ENCODE data around the gene LTB4R2. TPM values are rescaled to one million over a fixed set of nuclear protein-coding genes. Genes with fewer than 3 reads are reported as not detected.

The LTB4R2 gene
- total and polyA plus RNA-seq, 2 donors (not counting 3 experiments of a cell fraction or from before 2014, with no cell fraction given), result 5.5 to 13.1 TPM

DNA sequence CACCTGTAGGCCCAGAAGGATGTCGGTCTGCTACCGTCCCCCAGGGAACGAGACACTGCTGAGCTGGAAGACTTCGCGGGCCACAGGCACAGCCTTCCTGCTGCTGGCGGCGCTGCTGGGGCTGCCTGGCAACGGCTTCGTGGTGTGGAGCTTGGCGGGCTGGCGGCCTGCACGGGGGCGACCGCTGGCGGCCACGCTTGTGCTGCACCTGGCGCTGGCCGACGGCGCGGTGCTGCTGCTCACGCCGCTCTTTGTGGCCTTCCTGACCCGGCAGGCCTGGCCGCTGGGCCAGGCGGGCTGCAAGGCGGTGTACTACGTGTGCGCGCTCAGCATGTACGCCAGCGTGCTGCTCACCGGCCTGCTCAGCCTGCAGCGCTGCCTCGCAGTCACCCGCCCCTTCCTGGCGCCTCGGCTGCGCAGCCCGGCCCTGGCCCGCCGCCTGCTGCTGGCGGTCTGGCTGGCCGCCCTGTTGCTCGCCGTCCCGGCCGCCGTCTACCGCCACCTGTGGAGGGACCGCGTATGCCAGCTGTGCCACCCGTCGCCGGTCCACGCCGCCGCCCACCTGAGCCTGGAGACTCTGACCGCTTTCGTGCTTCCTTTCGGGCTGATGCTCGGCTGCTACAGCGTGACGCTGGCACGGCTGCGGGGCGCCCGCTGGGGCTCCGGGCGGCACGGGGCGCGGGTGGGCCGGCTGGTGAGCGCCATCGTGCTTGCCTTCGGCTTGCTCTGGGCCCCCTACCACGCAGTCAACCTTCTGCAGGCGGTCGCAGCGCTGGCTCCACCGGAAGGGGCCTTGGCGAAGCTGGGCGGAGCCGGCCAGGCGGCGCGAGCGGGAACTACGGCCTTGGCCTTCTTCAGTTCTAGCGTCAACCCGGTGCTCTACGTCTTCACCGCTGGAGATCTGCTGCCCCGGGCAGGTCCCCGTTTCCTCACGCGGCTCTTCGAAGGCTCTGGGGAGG is 985 bp downstream of the LTB4R2 start, which contains the start of gene LTB4R:
Gene LTB4R (plus strand): TSS at position 857 of the 959 bp plus-strand sequence. CDS start 4,150 bp downstream, outside the sequence.
- Histone ChIP-seq H2AFZ (ENCODE audit: low read depth, low read length) (peak within 1 kb of the TSS; percentile 25), H3K4me1 (ENCODE audit: control insufficient read depth, extremely low read depth, insufficient read depth, low read length) (peaks cover 60% of the 10 kb centered on the region), H3K36me3 (ENCODE audit: control insufficient read depth in 2 of 2, extremely low read depth in 1 of 2, insufficient read depth in 2 of 2, low read length in 2 of 2) (peaks cover 0 to 8% of the 10 kb centered on the region in 2 experiments), H3K79me2 (ENCODE audit: control insufficient read depth, insufficient read depth, low read length) (no peaks in the 10 kb centered on the region), H3K9me3 (replicated peaks; ENCODE audit: control insufficient read depth, insufficient read depth, low read length) (no peaks in the 10 kb centered on the region), H3K4me2 (ENCODE audit: insufficient read depth, low read length) (peak within 1 kb of the TSS; percentile 32), H3K9ac (replicated peaks; ENCODE audit: extremely low read depth, insufficient read depth, low read length) (peak within 1 kb of the TSS; percentile 27), H3K27ac (ENCODE audit: insufficient read depth, low read depth, low read length) (peak within 1 kb of the TSS; percentile 91), H3K4me3 (replicated peaks in 1 of 3; ENCODE audit: insufficient read depth in 1 of 3, low read depth in 1 of 3, low read length in 3 of 3) (peak within 1 kb of the TSS in 1 of 3 experiments; percentile 19), H4K20me1 (replicated peaks; ENCODE audit: control insufficient read depth, extremely low read depth, insufficient read depth, low read length) (no peaks in the 10 kb centered on the region), H3K9me1 (replicated peaks; ENCODE audit: control insufficient read depth, extremely low read depth, insufficient read depth, low read length) (no peaks in the 10 kb centered on the region), H3K27me3 (ENCODE audit: control insufficient read depth in 2 of 2, insufficient read depth in 2 of 2, low read length in 2 of 2) (no peaks in the 10 kb centered on the region)
- intact Hi-C loops (cut with micrococcal nuclease), result no loop called here
- dilution Hi-C loops (cut with MboI; ENCODE audit: extremely low pct_ligation_motif_present, low sequenced_read_pairs), result no loop called here
- ChIA-PET POLR2A (interaction anchor here (1.3 kb wide), 1 partner anchor 69 kb away, joined by 5 read pairs; the partner anchor contains the start of gene TINF2), CTCF (interaction anchor here (0.6 to 7.4 kb wide), 12 partner anchors 12 to 196 kb away, joined by 3 to 122 read pairs (median 6); partner anchors contain the start of genes CHMP4A, DCAF11, DHRS1 and IRF9)
- DNase-seq (ENCODE audit: low read depth, low spot score) (peak; percentile 88), FAIRE-seq (peak; percentile 85)
- no TSS peak for BruUV-seq (replicated peaks)
- TF ChIP-seq, protein P1, sequence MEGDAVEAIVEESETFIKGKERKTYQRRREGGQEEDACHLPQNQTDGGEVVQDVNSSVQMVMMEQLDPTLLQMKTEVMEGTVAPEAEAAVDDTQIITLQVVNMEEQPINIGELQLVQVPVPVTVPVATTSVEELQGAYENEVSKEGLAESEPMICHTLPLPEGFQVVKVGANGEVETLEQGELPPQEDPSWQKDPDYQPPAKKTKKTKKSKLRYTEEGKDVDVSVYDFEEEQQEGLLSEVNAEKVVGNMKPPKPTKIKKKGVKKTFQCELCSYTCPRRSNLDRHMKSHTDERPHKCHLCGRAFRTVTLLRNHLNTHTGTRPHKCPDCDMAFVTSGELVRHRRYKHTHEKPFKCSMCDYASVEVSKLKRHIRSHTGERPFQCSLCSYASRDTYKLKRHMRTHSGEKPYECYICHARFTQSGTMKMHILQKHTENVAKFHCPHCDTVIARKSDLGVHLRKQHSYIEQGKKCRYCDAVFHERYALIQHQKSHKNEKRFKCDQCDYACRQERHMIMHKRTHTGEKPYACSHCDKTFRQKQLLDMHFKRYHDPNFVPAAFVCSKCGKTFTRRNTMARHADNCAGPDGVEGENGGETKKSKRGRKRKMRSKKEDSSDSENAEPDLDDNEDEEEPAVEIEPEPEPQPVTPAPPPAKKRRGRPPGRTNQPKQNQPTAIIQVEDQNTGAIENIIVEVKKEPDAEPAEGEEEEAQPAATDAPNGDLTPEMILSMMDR (IDR thresholded peaks at IDR 0.05; ENCODE audit: extremely low read depth in 1 of 2, insufficient read depth in 1 of 2, low read depth in 1 of 2, low read length in 2 of 2), result peak; percentile 20 to 53
- no peak for TF ChIP-seq EZH2 (IDR thresholded peaks at IDR 0.05; ENCODE audit: borderline replicate concordance, low read depth, low read length, severe bottlenecking)
- TF ChIP-seq POLR2AphosphoS5 (IDR thresholded peaks at IDR 0.05; ENCODE audit: insufficient read depth, low read depth, low read length), result peak; percentile 78
- peak; percentile 34 for TF ChIP-seq POLR2A (IDR thresholded peaks at IDR 0.05; ENCODE audit: low read depth, low read length)
- peak; percentile 64 for TF ChIP-seq MAX (IDR thresholded peaks at IDR 0.05; ENCODE audit: insufficient read depth, insufficient read length)
- TF ChIP-seq FOS (IDR thresholded peaks at IDR 0.05; ENCODE audit: borderline replicate concordance, insufficient read depth, low read length), result no peak
- TF ChIP-seq GATA2 (IDR thresholded peaks at IDR 0.05; ENCODE audit: insufficient read depth, insufficient read length, low read depth, low read length), result no peak
- no peak for TF ChIP-seq MYC (IDR thresholded peaks at IDR 0.05; ENCODE audit: low read depth, low read length)
- TF ChIP-seq JUN (IDR thresholded peaks at IDR 0.05; ENCODE audit: borderline replicate concordance, insufficient read depth, insufficient read length, low read depth), result no peak

All from endothelial cell of umbilical vein (primary cell).